GM12872 (cell line): Measurements from ENCODE around the gene CARF.

Source experiments
- CTCF ChIP-seq: IDR thresholded peaks from 3 replicates; pipeline ENCODE4 v1.5.1; 2011; ENCODE audit warnings: low read depth, mild to moderate bottlenecking, low read length, moderate library complexity; ENCODE audit not compliant: insufficient read depth

CARF gene

GRCh38 chr2:202950592-202950991 is 38.5 kb downstream of the CARF start:
- no peak for TF ChIP-seq CTCF

DNA sequence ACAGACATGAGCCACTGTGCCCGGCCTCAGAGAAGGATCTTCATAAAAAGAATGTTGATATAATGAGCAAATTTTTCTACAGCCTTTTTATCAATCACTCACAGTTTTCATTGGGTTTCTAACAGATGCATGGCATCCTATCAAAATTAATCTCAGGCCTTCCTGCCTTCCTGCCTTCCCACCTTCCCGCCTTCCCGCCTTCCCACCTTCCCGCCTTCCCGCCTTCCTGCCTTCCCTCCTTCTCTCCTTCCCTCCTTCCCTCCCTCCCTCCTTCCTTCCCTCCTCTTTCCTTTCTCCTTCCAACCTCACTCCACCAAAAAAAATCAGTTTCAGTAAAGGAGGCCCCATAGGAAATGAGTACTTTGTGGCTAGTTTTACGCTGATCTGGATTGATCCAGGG is 48.4 kb downstream of the CARF start:
- no peak for TF ChIP-seq CTCF

DNA sequence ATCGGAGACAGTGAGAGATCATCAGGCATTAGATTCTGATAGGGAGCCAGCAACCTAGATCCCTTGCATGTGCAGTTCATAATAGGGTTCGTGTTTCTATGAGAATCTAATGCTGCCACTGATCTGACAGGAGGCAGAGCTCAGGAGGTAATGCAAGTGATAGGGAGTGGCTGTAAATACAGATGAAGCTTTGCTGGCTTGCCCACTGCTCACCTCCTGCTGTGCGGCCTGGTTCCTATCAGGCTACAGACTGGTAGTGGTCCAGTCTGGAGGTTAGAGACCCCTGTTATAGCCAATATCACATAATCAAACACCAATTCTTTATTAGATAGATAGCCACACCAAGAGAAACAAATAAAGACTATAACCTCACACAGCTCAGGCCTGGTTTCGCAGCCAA is 51.6 kb downstream of the CARF start:
- no peak for TF ChIP-seq CTCF

DNA sequence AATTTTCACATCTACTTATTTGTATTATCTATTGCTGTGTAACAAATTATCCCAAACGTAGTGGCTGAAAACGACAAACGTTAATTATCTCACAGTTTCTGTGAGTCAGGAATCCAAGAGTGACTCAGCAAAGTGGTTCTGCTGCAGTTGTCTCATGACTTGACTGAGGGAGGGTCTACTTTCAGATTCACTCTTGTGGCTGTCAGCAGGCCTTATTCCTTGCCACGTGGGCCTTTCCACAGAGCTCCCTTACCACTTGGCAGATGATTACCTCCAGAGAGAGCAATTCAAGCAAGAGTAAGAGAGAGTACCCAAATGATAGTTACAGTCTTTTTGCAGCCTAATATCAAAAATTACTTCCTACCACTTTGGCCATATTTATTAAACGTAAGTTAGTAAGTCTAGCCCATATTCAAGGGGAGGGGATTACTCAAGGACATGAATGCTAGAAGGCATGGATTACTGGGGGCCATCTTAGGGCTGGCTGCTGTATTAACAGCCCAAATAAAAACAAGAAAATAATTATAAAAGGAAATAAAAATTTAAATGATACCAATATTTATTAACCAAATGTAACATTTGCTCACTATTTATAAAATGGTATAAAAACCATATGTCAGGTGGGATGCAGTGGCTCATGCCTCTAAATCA is 53.9 kb downstream of the CARF start:
- TF ChIP-seq CTCF: no peak

- TF ChIP-seq CTCF: no peak
These were observed 64.7 kb downstream of the CARF start for GRCh38 chr2:202976809-202977208.

DNA sequence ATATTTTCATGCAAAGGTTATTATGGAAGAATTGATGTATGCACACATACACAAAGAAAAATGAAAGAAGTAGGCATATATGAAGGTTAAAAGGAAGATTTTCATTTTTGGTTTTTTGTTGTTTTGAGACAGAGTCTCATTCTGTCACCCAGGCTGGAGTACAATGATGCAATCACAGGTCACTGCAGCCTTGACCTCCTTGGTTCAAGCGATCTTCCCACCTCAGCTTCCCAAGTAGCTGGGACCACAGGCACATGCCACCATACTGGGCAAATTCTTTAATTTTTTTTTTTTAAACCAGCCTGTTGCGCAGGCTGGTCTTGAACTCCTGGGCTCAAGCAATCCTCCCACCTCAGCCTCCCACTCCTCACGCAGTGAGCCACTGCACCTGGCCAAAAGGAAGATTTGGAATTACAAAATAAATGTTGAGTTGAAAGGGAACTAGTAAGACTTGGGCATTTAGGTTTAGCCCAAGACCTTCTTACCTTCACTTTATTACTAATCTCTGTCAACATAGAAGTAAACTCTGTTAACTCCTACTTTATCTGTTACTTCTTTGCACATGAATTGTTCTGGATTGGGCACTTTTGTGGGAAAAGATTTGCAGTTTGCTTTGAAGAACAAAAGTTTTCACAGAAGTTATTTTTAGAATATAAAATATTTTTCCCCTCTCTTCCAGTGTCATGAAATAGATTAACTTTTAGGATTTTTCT is 70.9 kb downstream of the CARF start:
- no peak for TF ChIP-seq CTCF

GRCh38 chr2:202989749-202990148 is 77.7 kb downstream of the CARF start:
- TF ChIP-seq CTCF: no peak
